GM12872 (cell line): ENCODE results near the gene ANKRD29.

Source experiments
- CTCF ChIP-seq: IDR thresholded peaks from 3 replicates; pipeline ENCODE4 v1.5.1; 2011; ENCODE audit warnings: low read depth, mild to moderate bottlenecking, low read length, moderate library complexity; ENCODE audit not compliant: insufficient read depth

Gene ANKRD29

GRCh38 chr18:23650968-23651927 lies 11.5 kb downstream of the ANKRD29 start:
- no peak for TF ChIP-seq CTCF

- TF ChIP-seq CTCF = no peak
Observed at GRCh38 chr18:23648940-23649607, 13.6 kb downstream of the ANKRD29 start.

- TF ChIP-seq CTCF = no peak
Observed at GRCh38 chr18:23648456-23648855, 14.3 kb downstream of the ANKRD29 start.

GRCh38 chr18:23646282-23646681 lies 16.4 kb downstream of the ANKRD29 start:
- TF ChIP-seq CTCF = no peak

GRCh38 chr18:23645568-23646175 lies 17.0 kb downstream of the ANKRD29 start:
- no peak for TF ChIP-seq CTCF

- no peak for TF ChIP-seq CTCF
Observed at GRCh38 chr18:23643815-23644490, 18.8 kb downstream of the ANKRD29 start.
